HepG2 (cell line): ENCODE results near the gene GJA9. TPM values are rescaled to one million over a fixed set of nuclear protein-coding genes. Genes with fewer than 3 reads are reported as not detected.

ENCODE experiments used
- ARID2 ChIP-seq: sonication (generic); formaldehyde crosslinking; IDR thresholded peaks from 2 replicates; pipeline ENCODE4 v1.8.1; 2022; ENCODE audit warnings: mild to moderate bottlenecking, missing genetic modification reagents, borderline replicate concordance
- ASH2L ChIP-seq: fragments of 300-600, 200-600 bp; sonication (generic); IDR thresholded peaks from 2 replicates; pipeline ENCODE4 v1.7.0; 2017; ENCODE audit warnings: low read depth, mild to moderate bottlenecking, moderate library complexity, mixed read lengths, low read length; ENCODE audit not compliant: insufficient read length
- GZF1 ChIP-seq: sonication (generic); formaldehyde crosslinking; IDR thresholded peaks from 2 replicates; pipeline ENCODE4 v1.5.1; 2020; ENCODE audit warnings: mild to moderate bottlenecking, missing genetic modification reagents
- KDM4B ChIP-seq: sonication (generic); formaldehyde crosslinking; IDR thresholded peaks from 2 replicates; pipeline ENCODE4 v1.4.0; 2020; ENCODE audit warnings: missing genetic modification reagents
- KDM5A ChIP-seq: fragments of 200-600 bp; sonication (generic); IDR thresholded peaks from 2 replicates; pipeline ENCODE4 v1.7.0; 2018; ENCODE audit warnings: antibody characterized with exemption, mild to moderate bottlenecking, low read length, borderline replicate concordance
- MTF1 ChIP-seq: sonication (generic); formaldehyde crosslinking; IDR thresholded peaks from 2 replicates; pipeline ENCODE4 v1.5.0; 2020; ENCODE audit warnings: missing genetic modification reagents
- NFKB2 ChIP-seq: sonication (generic); formaldehyde crosslinking; IDR thresholded peaks from 2 replicates; pipeline ENCODE4 v1.4.0; 2020; ENCODE audit warnings: missing genetic modification reagents, borderline replicate concordance
- RCOR2 ChIP-seq: IDR thresholded peaks from 2 replicates; pipeline ENCODE4 v1.6.1; 2016; ENCODE audit warnings: missing biosample characterization, missing genetic modification reagents
- SNAPC2 ChIP-seq: sonication (generic); formaldehyde crosslinking; IDR thresholded peaks from 2 replicates; pipeline ENCODE4 v1.8.1; 2022; ENCODE audit warnings: mild to moderate bottlenecking, missing genetic modification reagents
- U2AF1 ChIP-seq: fragments of 200-400 bp; formaldehyde crosslinking; optimal IDR thresholded peaks from 2 replicates; pipeline ENCODE3; 2017; ENCODE audit warnings: mild to moderate bottlenecking, low read depth, low read length
- U2AF2 ChIP-seq: fragments of 200-400 bp; formaldehyde crosslinking; IDR thresholded peaks from 2 replicates; pipeline ENCODE4 v1.6.1; 2017; ENCODE audit warnings: low read depth, mild to moderate bottlenecking, low read length
- YEATS4 ChIP-seq: sonication (generic); formaldehyde crosslinking; IDR thresholded peaks from 2 replicates; pipeline ENCODE4 v1.4.0; 2020; ENCODE audit warnings: missing genetic modification reagents, borderline replicate concordance
- ZNF121 ChIP-seq: sonication (generic); formaldehyde crosslinking; IDR thresholded peaks from 2 replicates; pipeline ENCODE4 v1.5.0; 2020; ENCODE audit warnings: mild to moderate bottlenecking, missing genetic modification reagents
- ZNF501 ChIP-seq: sonication (generic); formaldehyde crosslinking; IDR thresholded peaks from 2 replicates; pipeline ENCODE4 v1.5.1; 2020; ENCODE audit warnings: mild to moderate bottlenecking, moderate library complexity, missing genetic modification reagents
- ZNF660 ChIP-seq: sonication (generic); formaldehyde crosslinking; IDR thresholded peaks from 2 replicates; pipeline ENCODE4 v1.5.1; 2020; ENCODE audit warnings: mild to moderate bottlenecking, low read depth, missing genetic modification reagents, borderline replicate concordance
- ZNF737 ChIP-seq: sonication (generic); formaldehyde crosslinking; IDR thresholded peaks from 2 replicates; pipeline ENCODE4 v1.5.0; 2020; ENCODE audit warnings: missing genetic modification reagents, mild to moderate bottlenecking, borderline replicate concordance
- polyA plus RNA-seq, 8 experiments: library from polyadenylated mRNA; depleted of rRNA in 3 of 8; stranded (reverse) in 7 of 8; unstranded in 1 of 8; fragments of >200 nt; fragmentation: Illumina TruSeq in 4 of 8; extraction: Trizol in 4 of 8; gene quantifications; 2 replicates each; pipeline versions ENCODE4 v1.2.1 to v1.2.3, GENCODE V29; 2011 to 2016; ENCODE audit warnings: low read depth in 4 of 8, missing spikeins in 1 of 8, mixed read lengths in 1 of 8; ENCODE audit not compliant: insufficient read depth in 1 of 8
- total RNA-seq, 5 experiments: library from RNA; depleted of rRNA; stranded (reverse); fragments of >200 nt; fragmentation: Illumina TruSeq; extraction: Trizol; gene quantifications; 2 replicates each; pipeline ENCODE4 v1.2.3, GENCODE V29; 2016; ENCODE audit warnings: low read depth in 1 of 5
- TF ChIP-seq, protein P1 (sequence below): IDR thresholded peaks from 2 replicates; pipeline ENCODE4 v1.6.1; 2012; ENCODE audit warnings: low read depth, low read length, improper control_type of control experiment
- TF ChIP-seq, protein P2 (sequence below): sonication (generic); formaldehyde crosslinking; IDR thresholded peaks from 2 replicates; pipeline ENCODE4 v1.9.0; 2021; ENCODE audit warnings: missing genetic modification reagents, borderline replicate concordance
- TF ChIP-seq, protein P3 (sequence below): sonication (generic); formaldehyde crosslinking; IDR thresholded peaks from 2 replicates; pipeline ENCODE4 v1.5.0; 2020; ENCODE audit warnings: mild to moderate bottlenecking, missing genetic modification reagents, borderline replicate concordance
- TF ChIP-seq, protein P4 (sequence below): IDR thresholded peaks from 2 replicates; pipeline ENCODE4 v1.6.1; 2016

Gene GJA9
- total and polyA plus RNA-seq, 2 of the 13 experiments (the other 11 are each of a cell fraction or from before 2014, with no cell fraction given) = 0.08 to 0.13 TPM

DNA sequence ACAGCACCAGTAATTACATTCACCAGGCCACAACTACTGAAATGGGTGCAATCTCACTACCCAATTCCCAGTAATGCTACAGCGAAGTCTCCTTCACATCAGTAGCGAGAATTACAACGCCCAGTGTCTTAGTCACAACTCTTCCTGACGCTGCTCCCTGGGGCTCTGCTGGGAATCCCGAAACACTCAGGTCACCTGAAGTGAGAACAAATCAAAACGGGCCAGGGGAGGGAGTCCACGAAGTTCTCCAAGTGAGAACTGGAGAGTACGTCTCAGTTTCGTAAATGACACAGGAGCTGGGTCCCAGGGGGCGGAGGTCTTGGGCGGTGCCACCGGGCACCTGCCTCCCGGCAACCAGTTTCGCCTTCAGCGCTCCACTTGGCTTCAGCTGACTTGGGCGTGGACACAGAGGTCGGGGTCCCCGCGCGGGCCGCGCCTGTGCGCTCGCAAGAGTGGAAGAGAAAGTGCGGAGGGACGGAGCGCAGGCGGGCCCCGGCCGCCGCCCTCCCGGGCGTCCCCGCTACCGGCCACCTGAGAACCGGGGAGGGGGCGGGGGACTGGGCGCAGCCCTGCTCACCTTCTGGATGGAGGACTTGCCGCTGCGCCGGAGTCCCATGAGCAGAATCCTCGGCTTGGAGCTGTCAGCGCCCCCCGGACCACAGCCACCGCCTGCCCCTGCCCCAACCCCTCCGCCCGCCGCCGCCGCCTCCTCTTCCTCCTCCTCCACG is 22.4 kb downstream of the GJA9 start (continued):
- TF ChIP-seq, protein P1, sequence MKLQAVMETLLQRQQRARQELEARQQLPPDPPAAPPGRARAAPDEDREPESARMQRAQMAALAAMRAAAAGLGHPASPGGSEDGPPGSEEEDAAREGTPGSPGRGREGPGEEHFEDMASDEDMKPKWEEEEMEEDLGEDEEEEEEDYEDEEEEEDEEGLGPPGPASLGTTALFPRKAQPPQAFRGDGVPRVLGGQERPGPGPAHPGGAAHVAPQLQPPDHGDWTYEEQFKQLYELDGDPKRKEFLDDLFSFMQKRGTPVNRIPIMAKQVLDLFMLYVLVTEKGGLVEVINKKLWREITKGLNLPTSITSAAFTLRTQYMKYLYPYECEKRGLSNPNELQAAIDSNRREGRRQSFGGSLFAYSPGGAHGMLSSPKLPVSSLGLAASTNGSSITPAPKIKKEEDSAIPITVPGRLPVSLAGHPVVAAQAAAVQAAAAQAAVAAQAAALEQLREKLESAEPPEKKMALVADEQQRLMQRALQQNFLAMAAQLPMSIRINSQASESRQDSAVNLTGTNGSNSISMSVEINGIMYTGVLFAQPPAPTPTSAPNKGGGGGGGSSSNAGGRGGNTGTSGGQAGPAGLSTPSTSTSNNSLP = no peak
- TF ChIP-seq, protein P2, sequence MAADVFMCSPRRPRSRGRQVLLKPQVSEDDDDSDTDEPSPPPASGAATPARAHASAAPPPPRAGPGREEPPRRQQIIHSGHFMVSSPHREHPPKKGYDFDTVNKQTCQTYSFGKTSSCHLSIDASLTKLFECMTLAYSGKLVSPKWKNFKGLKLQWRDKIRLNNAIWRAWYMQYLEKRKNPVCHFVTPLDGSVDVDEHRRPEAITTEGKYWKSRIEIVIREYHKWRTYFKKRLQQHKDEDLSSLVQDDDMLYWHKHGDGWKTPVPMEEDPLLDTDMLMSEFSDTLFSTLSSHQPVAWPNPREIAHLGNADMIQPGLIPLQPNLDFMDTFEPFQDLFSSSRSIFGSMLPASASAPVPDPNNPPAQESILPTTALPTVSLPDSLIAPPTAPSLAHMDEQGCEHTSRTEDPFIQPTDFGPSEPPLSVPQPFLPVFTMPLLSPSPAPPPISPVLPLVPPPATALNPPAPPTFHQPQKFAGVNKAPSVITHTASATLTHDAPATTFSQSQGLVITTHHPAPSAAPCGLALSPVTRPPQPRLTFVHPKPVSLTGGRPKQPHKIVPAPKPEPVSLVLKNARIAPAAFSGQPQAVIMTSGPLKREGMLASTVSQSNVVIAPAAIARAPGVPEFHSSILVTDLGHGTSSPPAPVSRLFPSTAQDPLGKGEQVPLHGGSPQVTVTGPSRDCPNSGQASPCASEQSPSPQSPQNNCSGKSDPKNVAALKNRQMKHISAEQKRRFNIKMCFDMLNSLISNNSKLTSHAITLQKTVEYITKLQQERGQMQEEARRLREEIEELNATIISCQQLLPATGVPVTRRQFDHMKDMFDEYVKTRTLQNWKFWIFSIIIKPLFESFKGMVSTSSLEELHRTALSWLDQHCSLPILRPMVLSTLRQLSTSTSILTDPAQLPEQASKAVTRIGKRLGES (CRISPR knock-in tag) = 0 out of 2 replicates have a peak, but pooled peaks have one; percentile 22
- peak; percentile 51 for TF ChIP-seq YEATS4
- 0 out of 2 replicates have a peak, but pooled peaks have one; percentile 52 for TF ChIP-seq ARID2 (CRISPR knock-in tag)
- no peak for TF ChIP-seq RCOR2 (CRISPR knock-in tag)
- peak; percentile 68; the same call in 1 of the 2 replicates for TF ChIP-seq KDM5A
- 0 out of 2 replicates have a peak, but pooled peaks have one; percentile 45 for TF ChIP-seq ZNF737
- TF ChIP-seq NFKB2 = no peak
- no peak for TF ChIP-seq GZF1 (CRISPR knock-in tag)
- no peak for TF ChIP-seq ZNF660 (CRISPR knock-in tag)
- TF ChIP-seq ZNF501 (CRISPR knock-in tag) = 0 out of 2 replicates have a peak, but pooled peaks have one; percentile 29
- no peak for TF ChIP-seq U2AF2
- TF ChIP-seq MTF1 (CRISPR knock-in tag) = no peak
- TF ChIP-seq, protein P3, sequence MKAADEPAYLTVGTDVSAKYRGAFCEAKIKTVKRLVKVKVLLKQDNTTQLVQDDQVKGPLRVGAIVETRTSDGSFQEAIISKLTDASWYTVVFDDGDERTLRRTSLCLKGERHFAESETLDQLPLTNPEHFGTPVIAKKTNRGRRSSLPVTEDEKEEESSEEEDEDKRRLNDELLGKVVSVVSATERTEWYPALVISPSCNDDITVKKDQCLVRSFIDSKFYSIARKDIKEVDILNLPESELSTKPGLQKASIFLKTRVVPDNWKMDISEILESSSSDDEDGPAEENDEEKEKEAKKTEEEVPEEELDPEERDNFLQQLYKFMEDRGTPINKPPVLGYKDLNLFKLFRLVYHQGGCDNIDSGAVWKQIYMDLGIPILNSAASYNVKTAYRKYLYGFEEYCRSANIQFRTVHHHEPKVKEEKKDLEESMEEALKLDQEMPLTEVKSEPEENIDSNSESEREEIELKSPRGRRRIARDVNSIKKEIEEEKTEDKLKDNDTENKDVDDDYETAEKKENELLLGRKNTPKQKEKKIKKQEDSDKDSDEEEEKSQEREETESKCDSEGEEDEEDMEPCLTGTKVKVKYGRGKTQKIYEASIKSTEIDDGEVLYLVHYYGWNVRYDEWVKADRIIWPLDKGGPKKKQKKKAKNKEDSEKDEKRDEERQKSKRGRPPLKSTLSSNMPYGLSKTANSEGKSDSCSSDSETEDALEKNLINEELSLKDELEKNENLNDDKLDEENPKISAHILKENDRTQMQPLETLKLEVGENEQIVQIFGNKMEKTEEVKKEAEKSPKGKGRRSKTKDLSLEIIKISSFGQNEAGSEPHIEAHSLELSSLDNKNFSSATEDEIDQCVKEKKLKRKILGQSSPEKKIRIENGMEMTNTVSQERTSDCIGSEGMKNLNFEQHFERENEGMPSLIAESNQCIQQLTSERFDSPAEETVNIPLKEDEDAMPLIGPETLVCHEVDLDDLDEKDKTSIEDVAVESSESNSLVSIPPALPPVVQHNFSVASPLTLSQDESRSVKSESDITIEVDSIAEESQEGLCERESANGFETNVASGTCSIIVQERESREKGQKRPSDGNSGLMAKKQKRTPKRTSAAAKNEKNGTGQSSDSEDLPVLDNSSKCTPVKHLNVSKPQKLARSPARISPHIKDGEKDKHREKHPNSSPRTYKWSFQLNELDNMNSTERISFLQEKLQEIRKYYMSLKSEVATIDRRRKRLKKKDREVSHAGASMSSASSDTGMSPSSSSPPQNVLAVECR (CRISPR knock-in tag) = peak; percentile 28; the same call in 1 of the 2 replicates
- TF ChIP-seq, protein P4, sequence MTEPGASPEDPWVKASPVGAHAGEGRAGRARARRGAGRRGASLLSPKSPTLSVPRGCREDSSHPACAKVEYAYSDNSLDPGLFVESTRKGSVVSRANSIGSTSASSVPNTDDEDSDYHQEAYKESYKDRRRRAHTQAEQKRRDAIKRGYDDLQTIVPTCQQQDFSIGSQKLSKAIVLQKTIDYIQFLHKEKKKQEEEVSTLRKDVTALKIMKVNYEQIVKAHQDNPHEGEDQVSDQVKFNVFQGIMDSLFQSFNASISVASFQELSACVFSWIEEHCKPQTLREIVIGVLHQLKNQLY (CRISPR knock-in tag) = no peak
- no peak for TF ChIP-seq SNAPC2 (CRISPR knock-in tag)
- 0 out of 2 replicates have a peak, but pooled peaks have one; percentile 34 for TF ChIP-seq KDM4B (CRISPR knock-in tag)
- no peak for TF ChIP-seq ZNF121 (CRISPR knock-in tag)
- TF ChIP-seq U2AF1 = no peak
- TF ChIP-seq ASH2L = peak; percentile 7
